Activated effector memory CD4-positive, alpha-beta T cell treated with anti-CD3 and anti-CD28 coated beads, Interleukin-2, amount 50 U/mL, for 16 hours (primary cell): Measurements from ENCODE around the gene CDC42EP1.
"Not testable (repeated sequence)": the region's sequence is repeated elsewhere in the genome, so short reads cannot be mapped to it uniquely, and the experiment has no call there.

Experiments used
- DNase-seq: peaks from one replicate; pipeline ENCODE4 v3.0.0-alpha.2; 2020

Gene CDC42EP1, protein sequence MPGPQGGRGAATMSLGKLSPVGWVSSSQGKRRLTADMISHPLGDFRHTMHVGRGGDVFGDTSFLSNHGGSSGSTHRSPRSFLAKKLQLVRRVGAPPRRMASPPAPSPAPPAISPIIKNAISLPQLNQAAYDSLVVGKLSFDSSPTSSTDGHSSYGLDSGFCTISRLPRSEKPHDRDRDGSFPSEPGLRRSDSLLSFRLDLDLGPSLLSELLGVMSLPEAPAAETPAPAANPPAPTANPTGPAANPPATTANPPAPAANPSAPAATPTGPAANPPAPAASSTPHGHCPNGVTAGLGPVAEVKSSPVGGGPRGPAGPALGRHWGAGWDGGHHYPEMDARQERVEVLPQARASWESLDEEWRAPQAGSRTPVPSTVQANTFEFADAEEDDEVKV

GRCh38 chr22:37559901-37560607 lies at the start of gene CDC42EP1:
TSS of gene CDC42EP1 (plus strand) at chr22:37560480. CDS start at chr22:37566350, 5,870 bp downstream.
- DNase-seq: no peak

- DNase-seq: no peak
Measured at GRCh38 chr22:37511395-37512104, 48.7 kb upstream of the CDC42EP1 start.

GRCh38 chr22:37514526-37515051 lies 45.7 kb upstream of the CDC42EP1 start:
- no peak for DNase-seq

GRCh38 chr22:37515901-37516300 lies 44.4 kb upstream of the CDC42EP1 start:
- no peak for DNase-seq

DNA sequence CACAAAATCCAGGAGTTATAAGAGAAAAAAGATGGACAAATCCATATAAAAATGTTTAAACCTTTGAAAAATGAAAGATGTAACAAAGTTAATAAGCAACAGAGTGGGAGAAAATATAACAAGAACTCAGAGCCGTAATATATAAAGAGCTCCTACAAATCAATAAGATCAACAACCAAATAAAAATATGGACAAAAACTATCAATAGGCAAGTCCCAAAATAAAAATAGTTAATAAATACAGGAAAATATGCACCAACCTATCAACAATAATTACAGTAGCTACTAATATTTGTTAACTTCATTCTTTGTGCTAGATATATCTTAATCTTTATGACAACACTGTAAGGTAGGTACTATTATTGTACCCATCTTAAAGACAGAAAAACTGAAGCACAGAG lies 43.8 kb upstream of the CDC42EP1 start:
- DNase-seq: no peak

- DNase-seq: no peak
Measured at GRCh38 chr22:37517826-37518450, 42.3 kb upstream of the CDC42EP1 start.

- no peak for DNase-seq
Measured at GRCh38 chr22:37518509-37519267, 41.6 kb upstream of the CDC42EP1 start.

- DNase-seq: no peak
Measured at GRCh38 chr22:37519268-37520195, 40.7 kb upstream of the CDC42EP1 start, which contains the start of gene CARD10. TSS of gene CARD10 (minus strand) at chr22:37519415. CDS start at chr22:37519200, 215 bp downstream.

- no peak for DNase-seq
Measured at GRCh38 chr22:37520776-37521191, 39.5 kb upstream of the CDC42EP1 start.

DNA sequence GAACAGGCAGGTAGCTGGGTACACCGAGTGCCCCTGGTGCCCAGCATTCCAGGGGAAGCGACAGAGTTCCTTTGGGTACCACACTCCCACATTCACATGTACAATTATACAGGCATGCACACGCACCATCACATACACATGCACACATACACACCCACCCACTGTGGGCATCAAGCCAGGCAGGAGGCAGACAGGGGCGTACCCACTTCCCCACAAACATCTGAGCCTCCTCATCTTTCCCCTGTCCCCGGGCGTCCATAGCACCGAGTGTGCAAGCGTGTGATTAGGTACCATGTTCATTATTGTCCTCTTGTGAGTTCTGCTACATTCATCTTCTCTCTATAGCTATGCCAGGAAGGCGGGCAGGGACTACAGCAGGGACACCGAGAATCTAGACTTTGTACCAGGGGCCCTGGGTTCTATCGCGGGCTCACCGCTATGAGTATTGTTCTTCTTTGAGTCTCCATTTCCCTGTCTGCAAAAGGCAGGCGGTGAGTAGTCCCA lies 39.0 kb upstream of the CDC42EP1 start:
- no peak for DNase-seq

DNA sequence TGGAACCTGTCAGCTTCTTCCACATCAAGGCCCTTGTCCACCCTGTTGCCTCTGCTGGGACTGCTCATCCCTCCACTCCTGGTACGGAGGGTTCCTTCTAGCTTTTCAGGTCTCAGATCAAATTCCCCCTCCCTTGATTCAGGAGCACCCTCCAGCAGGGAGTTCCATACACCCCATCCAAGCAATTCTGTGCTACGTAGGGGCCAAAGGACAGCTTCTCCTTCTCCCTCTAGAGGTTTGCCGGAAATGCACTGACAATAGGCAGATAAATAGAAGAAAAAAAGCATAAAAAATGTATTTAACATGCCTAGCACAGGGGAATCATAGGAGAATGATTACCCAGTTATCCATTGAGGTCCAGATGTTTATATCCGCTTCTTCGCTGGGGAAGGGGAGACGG lies 37.8 kb upstream of the CDC42EP1 start:
- DNase-seq: no peak

GRCh38 chr22:37525073-37525745 lies 35.1 kb upstream of the CDC42EP1 start:
- peak; percentile 76 for DNase-seq

DNA sequence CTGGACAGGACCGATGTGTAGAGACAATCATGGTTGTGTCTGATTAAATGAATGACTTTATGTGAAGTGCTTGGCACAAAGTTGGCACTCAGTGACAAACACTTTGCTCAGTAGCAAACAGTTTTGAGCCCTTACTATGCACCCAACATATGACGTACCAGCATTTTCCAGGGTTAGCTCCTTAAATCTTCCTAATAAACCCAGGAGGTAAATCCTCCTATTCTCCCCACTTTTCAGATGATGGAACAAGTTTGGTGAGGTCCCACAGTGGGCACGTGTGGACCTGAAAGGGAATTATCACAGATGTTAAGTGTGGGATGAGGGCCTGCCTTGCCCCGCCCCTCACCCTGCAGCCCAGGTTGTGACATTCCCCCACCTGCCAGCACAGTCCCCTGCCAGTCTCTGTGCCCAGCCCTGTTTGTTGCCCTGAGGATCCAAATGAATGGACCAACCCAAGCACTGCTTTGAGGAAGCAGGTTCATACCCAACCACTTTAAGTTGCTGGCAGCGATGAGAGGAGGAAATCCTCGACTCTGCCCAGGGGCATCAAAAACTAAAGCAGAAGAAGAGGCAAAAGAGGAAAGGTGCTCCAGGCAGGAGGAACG lies 34.4 kb upstream of the CDC42EP1 start:
- DNase-seq: no peak

GRCh38 chr22:37526376-37526775 lies 33.9 kb upstream of the CDC42EP1 start:
- no peak for DNase-seq

DNA sequence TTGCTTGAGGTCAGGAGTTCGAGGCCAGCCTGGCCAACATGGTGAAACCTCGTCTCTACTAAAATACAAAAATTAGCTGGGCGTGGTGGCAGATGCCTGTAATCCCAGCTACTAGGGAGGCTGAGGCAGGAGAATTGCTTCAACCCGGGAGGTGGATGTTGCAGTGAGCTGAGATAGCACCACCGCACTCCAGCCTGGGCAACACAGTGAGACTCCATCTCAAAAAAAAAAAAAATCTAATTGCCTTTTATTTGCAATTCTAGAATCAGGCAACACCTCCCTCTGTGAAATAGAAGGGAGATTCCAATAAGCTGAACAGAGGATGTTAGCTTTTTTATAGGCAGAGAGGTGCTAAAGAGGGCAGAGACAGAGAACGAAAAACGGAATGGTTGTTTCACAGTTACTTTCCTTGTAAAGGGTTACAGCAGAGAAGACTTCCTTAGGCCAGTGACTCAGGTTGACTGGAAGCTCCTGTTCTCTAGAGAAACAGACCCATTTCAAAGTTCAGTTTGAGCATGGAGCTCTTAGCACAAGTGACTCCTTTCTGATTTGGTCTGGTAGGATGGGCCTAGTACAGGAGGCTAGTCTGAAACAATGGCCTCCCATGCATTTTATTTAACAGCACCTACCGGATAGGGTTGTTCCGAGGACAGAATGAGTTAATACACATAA lies 33.1 kb upstream of the CDC42EP1 start:
- not testable (repeated sequence) for DNase-seq

GRCh38 chr22:37527952-37528351 lies 32.3 kb upstream of the CDC42EP1 start:
- not testable (repeated sequence) for DNase-seq

DNA sequence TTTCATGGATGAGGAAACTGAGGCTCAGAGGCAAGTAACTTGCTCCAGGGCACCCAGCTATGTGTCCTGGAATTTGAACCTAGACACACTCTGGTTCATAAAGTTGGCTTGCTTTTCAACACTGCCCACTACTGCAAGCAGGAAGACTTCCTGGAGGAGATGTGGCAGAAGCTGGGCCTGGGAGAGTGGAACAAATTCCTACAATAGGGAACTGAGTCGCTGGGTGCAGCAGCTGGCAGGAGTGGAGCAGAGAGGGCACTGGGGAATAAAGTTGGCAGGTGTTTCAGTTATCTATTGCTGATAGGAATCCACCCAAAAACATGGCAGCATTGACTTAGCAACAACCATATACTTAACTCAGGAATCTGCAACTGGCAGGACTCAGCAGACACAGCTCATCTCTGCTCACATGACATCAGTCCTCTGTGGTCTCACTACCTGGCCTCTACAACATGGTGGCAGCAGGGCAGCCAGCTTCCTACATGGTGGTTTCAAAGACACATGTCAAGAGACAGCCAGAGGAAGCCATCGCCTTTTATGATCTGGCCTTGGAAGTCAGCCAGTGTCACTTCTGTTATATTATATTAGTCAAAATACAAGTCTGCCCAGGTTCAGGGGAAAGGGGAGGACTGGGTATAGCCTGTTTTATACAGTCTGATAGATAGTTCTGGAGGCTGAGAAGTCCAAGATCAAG lies 30.5 kb upstream of the CDC42EP1 start:
- no peak for DNase-seq

DNA sequence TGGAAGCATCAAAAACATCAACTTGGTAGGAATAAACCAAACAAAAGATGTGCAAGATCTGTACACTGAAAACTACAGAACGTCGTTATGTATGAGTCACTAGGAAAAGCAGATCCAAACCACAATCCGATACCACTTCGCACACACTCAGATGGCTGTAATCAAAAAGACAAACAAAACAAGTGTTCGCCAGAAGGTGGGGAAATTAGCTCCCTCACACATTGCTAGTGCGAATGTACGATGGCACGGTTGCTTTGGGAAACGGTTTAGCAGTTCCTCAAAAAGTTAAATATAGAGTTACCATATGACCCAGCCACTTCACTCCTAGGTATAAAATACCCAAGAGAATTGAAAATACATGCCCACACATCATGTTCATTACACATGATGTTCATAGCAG lies 26.3 kb upstream of the CDC42EP1 start:
- no peak for DNase-seq
